ENCODE data around the gene TMEM229B.

Gene TMEM229B

GRCh38 chr14:67512463-67513310 is 24.2 kb upstream of the TMEM229B start:
- Mint-ChIP-seq H3K4me3 (no peak overlapping the region), H3K36me3 (ENCODE audit: insufficient read depth) (no peaks in the 10 kb centered on the region), H3K27ac (ENCODE audit: low read depth) (peak overlapping the region; percentile 93), H3K9me3 (no peaks in the 10 kb centered on the region), H3K27me3 (no peaks in the 10 kb centered on the region), H3K4me1 (peaks cover 35% of the 10 kb centered on the region)
- ATAC-seq (replicated peaks; ENCODE audit: extremely low read depth, poor library complexity, severe bottlenecking) (no peak), DNase-seq (ENCODE audit: low spot score in 2 of 2) (no peak)

DNA sequence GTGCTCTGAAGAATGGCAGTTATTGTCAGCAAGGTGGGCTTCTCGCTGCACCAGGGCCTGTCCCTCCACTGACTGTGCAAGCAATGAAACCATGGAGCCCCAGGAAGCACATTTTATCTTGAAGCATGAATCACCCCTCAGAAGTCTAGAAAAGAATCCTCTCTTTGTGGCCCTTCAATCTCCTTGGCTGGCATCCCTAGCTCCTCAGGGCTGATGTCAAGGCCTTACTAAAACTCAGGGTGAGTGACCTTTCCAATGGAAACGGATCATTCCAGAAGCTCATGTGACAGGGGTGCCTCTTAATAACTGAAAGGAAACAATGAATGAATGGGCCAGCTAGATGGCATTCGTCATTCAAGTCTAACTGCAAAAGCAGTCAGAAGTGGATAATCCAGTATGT is 22.3 kb upstream of the TMEM229B start:
- no peak for ATAC-seq (replicated peaks; ENCODE audit: extremely low read depth, poor library complexity, severe bottlenecking)
- H3K27me3 Mint-ChIP-seq, result no peaks in the 10 kb centered on the region
- H3K4me3 Mint-ChIP-seq, result no peak overlapping the region
- DNase-seq (ENCODE audit: low spot score in 2 of 2), result no peak
- peaks cover 28% of the 10 kb centered on the region for H3K4me1 Mint-ChIP-seq
- no peak overlapping the region for H3K27ac Mint-ChIP-seq (ENCODE audit: low read depth)
- H3K9me3 Mint-ChIP-seq, result no peaks in the 10 kb centered on the region
- H3K36me3 Mint-ChIP-seq (ENCODE audit: insufficient read depth), result peaks cover 2% of the 10 kb centered on the region

DNA sequence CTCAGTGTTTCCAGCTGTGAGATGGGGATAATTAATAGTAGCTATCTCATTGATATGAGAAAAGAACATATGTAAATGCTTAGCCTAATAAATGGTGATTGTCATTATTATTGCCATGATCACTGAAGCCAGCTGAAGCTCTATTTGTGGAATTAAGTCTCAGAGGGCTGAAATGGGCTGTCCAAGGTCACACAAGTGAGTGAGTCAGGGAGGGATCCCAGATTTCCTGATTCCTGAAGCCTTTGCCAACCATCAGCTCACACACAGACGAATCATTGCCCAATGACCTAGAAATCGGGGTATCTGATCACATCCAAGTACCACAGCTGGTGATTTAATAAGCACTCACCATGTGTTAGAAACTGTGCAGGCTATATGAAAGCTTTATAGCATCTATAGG is 21.6 kb upstream of the TMEM229B start:
- peaks cover 2% of the 10 kb centered on the region for H3K36me3 Mint-ChIP-seq (ENCODE audit: insufficient read depth)
- no peaks in the 10 kb centered on the region for H3K27me3 Mint-ChIP-seq
- H3K4me3 Mint-ChIP-seq, result no peak overlapping the region
- no peaks in the 10 kb centered on the region for H3K9me3 Mint-ChIP-seq
- H3K4me1 Mint-ChIP-seq, result peaks cover 28% of the 10 kb centered on the region
- no peak overlapping the region for H3K27ac Mint-ChIP-seq (ENCODE audit: low read depth)
- ATAC-seq (replicated peaks; ENCODE audit: extremely low read depth, poor library complexity, severe bottlenecking) (no peak), DNase-seq (ENCODE audit: low spot score in 2 of 2) (no peak)

DNA sequence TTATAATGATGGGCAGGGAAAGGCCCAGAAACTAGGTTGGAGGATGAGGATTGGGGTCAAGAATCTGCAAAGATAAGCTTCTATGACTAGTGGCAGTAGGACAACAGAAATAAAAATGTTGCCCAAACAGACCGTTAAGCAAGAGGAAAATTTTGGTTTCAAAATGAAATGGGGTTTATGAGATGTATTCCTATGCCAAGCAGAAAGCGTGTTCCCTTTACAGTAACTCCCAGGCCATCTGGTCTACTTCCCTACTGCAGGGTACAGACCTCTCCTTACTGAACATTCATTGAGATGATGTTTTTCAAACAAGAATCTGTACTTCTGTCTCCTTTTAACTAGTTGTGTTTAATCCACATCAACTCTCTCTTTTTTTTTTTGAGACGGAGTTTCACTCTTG is 20.4 kb upstream of the TMEM229B start:
- no peak overlapping the region for H3K4me3 Mint-ChIP-seq
- H3K4me1 Mint-ChIP-seq, result peaks cover 18% of the 10 kb centered on the region
- DNase-seq (ENCODE audit: low spot score in 2 of 2), result no peak
- H3K27me3 Mint-ChIP-seq, result no peaks in the 10 kb centered on the region
- H3K36me3 Mint-ChIP-seq (ENCODE audit: insufficient read depth), result peaks cover 2% of the 10 kb centered on the region
- no peak overlapping the region for H3K27ac Mint-ChIP-seq (ENCODE audit: low read depth)
- H3K9me3 Mint-ChIP-seq, result no peaks in the 10 kb centered on the region
- no peak for ATAC-seq (replicated peaks; ENCODE audit: extremely low read depth, poor library complexity, severe bottlenecking)

DNA sequence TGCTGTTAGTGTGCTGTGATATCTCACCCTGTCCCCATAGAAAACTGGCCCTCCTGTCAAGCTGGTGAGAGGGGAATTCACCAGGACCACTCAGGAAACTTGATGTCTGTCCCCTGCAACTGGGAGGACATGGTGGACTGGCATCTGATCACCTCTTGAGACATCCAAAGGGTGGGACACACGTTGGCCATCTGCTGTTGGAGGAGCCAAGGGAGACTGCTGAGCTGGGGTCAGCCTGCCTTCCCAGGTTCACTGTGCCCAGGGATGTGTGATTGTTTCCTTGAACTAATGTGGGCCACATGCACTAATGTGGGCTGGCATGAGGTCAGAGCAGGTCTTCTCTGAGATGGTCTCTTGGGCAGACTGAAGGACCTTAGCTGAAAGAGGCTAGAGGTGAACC is 16.7 kb upstream of the TMEM229B start:
- DNase-seq (ENCODE audit: low spot score in 2 of 2) (no peak), ATAC-seq (replicated peaks; ENCODE audit: extremely low read depth, poor library complexity, severe bottlenecking) (no peak)
- H3K27me3 Mint-ChIP-seq, result no peaks in the 10 kb centered on the region
- H3K36me3 Mint-ChIP-seq (ENCODE audit: insufficient read depth), result peaks cover 3% of the 10 kb centered on the region
- no peaks in the 10 kb centered on the region for H3K9me3 Mint-ChIP-seq
- H3K27ac Mint-ChIP-seq (ENCODE audit: low read depth), result no peak overlapping the region
- no peaks in the 10 kb centered on the region for H3K4me1 Mint-ChIP-seq
- no peak overlapping the region for H3K4me3 Mint-ChIP-seq

GRCh38 chr14:67503331-67503730 is 14.8 kb upstream of the TMEM229B start:
- ATAC-seq (replicated peaks; ENCODE audit: extremely low read depth, poor library complexity, severe bottlenecking), result no peak
- Mint-ChIP-seq H3K4me3 (no peak overlapping the region), H3K27me3 (no peaks in the 10 kb centered on the region), H3K36me3 (ENCODE audit: insufficient read depth) (peaks cover 3% of the 10 kb centered on the region), H3K9me3 (no peaks in the 10 kb centered on the region), H3K4me1 (peaks cover under 1% of the 10 kb centered on the region), H3K27ac (ENCODE audit: low read depth) (no peak overlapping the region)
- DNase-seq (ENCODE audit: low spot score in 2 of 2), result no peak

- Mint-ChIP-seq H3K4me1 (peaks cover 5% of the 10 kb centered on the region), H3K27ac (ENCODE audit: low read depth) (no peak overlapping the region), H3K36me3 (ENCODE audit: insufficient read depth) (peaks cover 6% of the 10 kb centered on the region), H3K27me3 (no peaks in the 10 kb centered on the region), H3K4me3 (no peak overlapping the region), H3K9me3 (no peaks in the 10 kb centered on the region)
- DNase-seq (ENCODE audit: low spot score in 2 of 2) (no peak), ATAC-seq (replicated peaks; ENCODE audit: extremely low read depth, poor library complexity, severe bottlenecking) (no peak)
These were observed 14.3 kb upstream of the TMEM229B start for GRCh38 chr14:67502867-67503266.

GRCh38 chr14:67501670-67502069 is 13.1 kb upstream of the TMEM229B start:
- no peaks in the 10 kb centered on the region for H3K9me3 Mint-ChIP-seq
- H3K27ac Mint-ChIP-seq (ENCODE audit: low read depth), result no peak overlapping the region
- ATAC-seq (replicated peaks; ENCODE audit: extremely low read depth, poor library complexity, severe bottlenecking) (no peak), DNase-seq (ENCODE audit: low spot score in 2 of 2) (no peak)
- no peak overlapping the region for H3K4me3 Mint-ChIP-seq
- H3K4me1 Mint-ChIP-seq, result peaks cover 7% of the 10 kb centered on the region
- no peaks in the 10 kb centered on the region for H3K27me3 Mint-ChIP-seq
- peaks cover 6% of the 10 kb centered on the region for H3K36me3 Mint-ChIP-seq (ENCODE audit: insufficient read depth)

- Mint-ChIP-seq H3K4me1 (peaks cover 7% of the 10 kb centered on the region), H3K27me3 (no peaks in the 10 kb centered on the region), H3K27ac (ENCODE audit: low read depth) (no peak overlapping the region), H3K9me3 (no peaks in the 10 kb centered on the region), H3K36me3 (ENCODE audit: insufficient read depth) (peaks cover 4% of the 10 kb centered on the region), H3K4me3 (no peak overlapping the region)
- DNase-seq (ENCODE audit: low spot score in 2 of 2) (no peak), ATAC-seq (replicated peaks; ENCODE audit: extremely low read depth, poor library complexity, severe bottlenecking) (no peak)
These were observed 12.5 kb upstream of the TMEM229B start for GRCh38 chr14:67500981-67501380.

DNA sequence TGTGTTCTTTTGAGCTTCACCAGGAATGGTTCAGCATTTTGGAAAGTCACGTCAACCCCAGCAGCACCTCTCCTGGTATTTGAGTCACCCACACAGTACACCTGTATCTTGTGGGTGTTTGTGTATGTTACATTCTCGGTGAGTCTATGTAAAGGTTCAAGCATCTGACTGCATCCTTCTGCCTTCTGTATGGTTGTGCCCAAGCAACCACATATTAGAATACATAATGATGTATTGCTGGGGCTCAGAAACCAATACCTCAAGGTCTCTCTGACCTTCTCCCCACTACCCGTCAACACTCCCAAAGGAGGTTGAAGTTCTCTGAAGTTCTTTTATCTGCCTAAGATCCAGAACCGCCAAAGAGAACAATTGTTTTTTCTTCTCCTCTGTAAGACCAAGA is 9.2 kb upstream of the TMEM229B start:
- Mint-ChIP-seq H3K36me3 (ENCODE audit: insufficient read depth) (peaks cover 3% of the 10 kb centered on the region), H3K4me1 (peaks cover 13% of the 10 kb centered on the region), H3K27me3 (no peaks in the 10 kb centered on the region), H3K27ac (ENCODE audit: low read depth) (no peak overlapping the region), H3K9me3 (peaks cover 6% of the 10 kb centered on the region), H3K4me3 (no peak overlapping the region)
- ATAC-seq (replicated peaks; ENCODE audit: extremely low read depth, poor library complexity, severe bottlenecking), result no peak
- no peak for DNase-seq (ENCODE audit: low spot score in 2 of 2)

DNA sequence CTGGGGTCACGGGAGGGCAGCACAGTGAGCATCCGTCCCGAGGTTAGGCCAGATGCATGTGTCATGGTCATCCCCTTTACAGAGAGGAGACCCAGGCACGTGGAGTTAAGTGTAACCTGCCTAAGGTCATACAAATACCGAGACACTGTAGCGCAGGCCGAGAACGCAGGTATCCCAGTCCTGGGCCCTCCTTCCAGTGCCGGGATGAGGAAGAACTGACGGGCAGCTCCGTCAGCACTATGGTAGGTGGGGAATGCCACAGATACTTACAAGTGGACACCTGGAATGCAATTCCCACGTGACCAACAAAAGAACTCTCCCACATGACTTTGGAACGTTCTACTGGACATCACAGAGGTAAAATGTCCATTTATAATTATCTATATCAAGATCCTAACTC is 8.7 kb upstream of the TMEM229B start:
- Mint-ChIP-seq H3K36me3 (ENCODE audit: insufficient read depth) (peaks cover 3% of the 10 kb centered on the region), H3K4me1 (peaks cover 14% of the 10 kb centered on the region), H3K27me3 (no peaks in the 10 kb centered on the region), H3K4me3 (no peak overlapping the region), H3K9me3 (peaks cover 7% of the 10 kb centered on the region), H3K27ac (ENCODE audit: low read depth) (no peak overlapping the region)
- ATAC-seq (replicated peaks; ENCODE audit: extremely low read depth, poor library complexity, severe bottlenecking), result no peak
- no peak for DNase-seq (ENCODE audit: low spot score in 2 of 2)

- Mint-ChIP-seq H3K4me1 (peaks cover 14% of the 10 kb centered on the region), H3K27ac (ENCODE audit: low read depth) (no peak overlapping the region), H3K4me3 (no peak overlapping the region), H3K36me3 (ENCODE audit: insufficient read depth) (peaks cover 3% of the 10 kb centered on the region), H3K9me3 (peaks cover 7% of the 10 kb centered on the region), H3K27me3 (no peaks in the 10 kb centered on the region)
- DNase-seq (ENCODE audit: low spot score in 2 of 2) (no peak), ATAC-seq (replicated peaks; ENCODE audit: extremely low read depth, poor library complexity, severe bottlenecking) (no peak)
These were observed 7.3 kb upstream of the TMEM229B start for GRCh38 chr14:67495827-67496226.

DNA sequence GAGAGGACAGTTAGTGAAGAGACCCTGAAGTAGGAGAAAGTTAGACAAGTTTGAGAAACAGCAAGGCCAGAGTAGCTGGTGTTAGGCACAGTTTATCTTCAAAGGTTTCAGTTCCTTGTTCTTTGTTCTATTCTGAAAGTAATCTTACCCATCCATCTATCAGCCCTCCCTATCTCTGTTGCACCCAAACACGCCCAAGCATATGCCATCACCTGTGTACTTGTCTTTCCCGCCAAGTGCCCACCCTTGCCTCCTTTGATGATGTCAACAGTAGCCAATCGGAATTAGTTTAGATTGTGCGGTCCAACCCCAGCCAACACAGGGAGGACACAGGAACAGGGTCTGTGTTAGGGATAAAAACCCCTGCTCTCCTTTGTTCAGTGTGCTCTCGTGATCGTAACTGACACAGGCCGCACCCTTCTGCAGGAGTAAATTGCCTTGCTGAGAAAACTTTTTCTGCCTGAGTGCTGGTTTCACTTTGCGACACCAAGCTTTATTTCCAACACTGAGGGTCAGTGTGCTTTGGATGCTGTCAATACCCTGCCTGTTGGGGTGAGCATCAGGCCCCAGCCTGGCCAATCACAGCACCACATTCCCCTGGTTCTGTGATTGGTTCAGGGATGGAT is 4.7 kb upstream of the TMEM229B start:
- peaks cover 28% of the 10 kb centered on the region for H3K4me1 Mint-ChIP-seq
- no peaks in the 10 kb centered on the region for H3K27me3 Mint-ChIP-seq
- H3K9me3 Mint-ChIP-seq, result peaks cover 7% of the 10 kb centered on the region
- no peak overlapping the region for H3K4me3 Mint-ChIP-seq
- peak overlapping the region; percentile 75 for H3K27ac Mint-ChIP-seq (ENCODE audit: low read depth)
- ATAC-seq (replicated peaks; ENCODE audit: extremely low read depth, poor library complexity, severe bottlenecking), result no peak
- H3K36me3 Mint-ChIP-seq (ENCODE audit: insufficient read depth), result peaks cover 8% of the 10 kb centered on the region
- DNase-seq (ENCODE audit: low spot score in 2 of 2), result no peak

All from central memory CD8-positive, alpha-beta T cell (primary cell).